A549 (cell line): ENCODE data around the gene FOXO3. TPM values are rescaled to one million over a fixed set of nuclear protein-coding genes. Genes with fewer than 3 reads are reported as not detected.
"Not testable (repeated sequence)": the region's sequence is repeated elsewhere in the genome, so short reads cannot be mapped to it uniquely, and the experiment has no call there.

Source experiments
- ATAC-seq, 2 experiments: fragments of 200-7000 bp in 1 of 2; fragments of >200 bp in 1 of 2; cut with Nextera tagmentation in 1 of 2; cut with Tn5 transposase in 1 of 2; 3 replicates each; pipeline versions ENCODE4 v1.8.0 to v1.9.1; 2018 to 2020; ENCODE audit warnings: mild to moderate bottlenecking in 1 of 2, moderate library complexity in 1 of 2
- CTCF ChIA-PET: fragments of 300-600 bp; sonication (Branson Sonifier 250); formaldehyde crosslinking; extraction: SDS; loops from one replicate; lab custom pipeline; 2021; ENCODE audit warnings: antibody characterized with exemption, inconsistent platforms; lab: Yijun Ruan, JAX
- POLR2A ChIA-PET: fragments of 350-600 bp; formaldehyde crosslinking; extraction: SDS; loops from one replicate; lab custom pipeline; 2021; ENCODE audit warnings: antibody characterized with exemption, inconsistent platforms; lab: Yijun Ruan, JAX
- DNase-seq, 2 experiments: peaks; one replicate each; pipeline versions ENCODE4 v3.0.0 to v3.0.0-alpha.2; 2011 to 2016; ENCODE audit warnings: low read depth in 1 of 2, low spot score in 1 of 2
- FAIRE-seq: peaks from 2 replicates; lab custom pipeline; 2011; peaks lifted over from hg19 to GRCh38; lab: Jason Lieb, UNC
- H3K27ac ChIP-seq, 2 experiments: fragments of >200 bp; sonication (Bioruptor Twin); formaldehyde crosslinking; 3 replicates each; pipeline ENCODE4 v1.5.1; 2016 to 2017
- H3K4me1 ChIP-seq: fragments of >200 bp; sonication (Bioruptor Twin); formaldehyde crosslinking; 3 replicates; pipeline ENCODE4 v1.6.1; 2016
- H3K4me2 ChIP-seq: fragments of >200 bp; sonication (Bioruptor Twin); formaldehyde crosslinking; 3 replicates; pipeline ENCODE4 v1.6.1; 2016
- H3K4me3 ChIP-seq: fragments of >200 bp; sonication (Bioruptor Twin); formaldehyde crosslinking; 3 replicates; pipeline ENCODE4 v1.5.1; 2016
- H3K9me3 ChIP-seq: fragments of >200 bp; sonication (Bioruptor Twin); formaldehyde crosslinking; 3 replicates; pipeline ENCODE4 v1.6.1; 2016
- BHLHE40 ChIP-seq: IDR thresholded peaks from 2 replicates; pipeline ENCODE4 v1.6.1; 2012; ENCODE audit warnings: low read depth, low read length, inconsistent platforms
- CBX2 ChIP-seq: fragments of 200-600 bp; sonication (generic); IDR thresholded peaks from 2 replicates; pipeline ENCODE4 v1.6.1; 2016; ENCODE audit warnings: low read depth, mild to moderate bottlenecking, borderline replicate concordance
- CEBPB ChIP-seq, 2 experiments: fragments of >200 bp in 1 of 2; sonication (Bioruptor Twin) in 1 of 2; formaldehyde crosslinking in 1 of 2; IDR thresholded peaks; 2 replicates each; pipeline ENCODE4 v1.6.1; 2012 to 2016
- CHD2 ChIP-seq: fragments of 150-350 bp; IDR thresholded peaks from 2 replicates; pipeline ENCODE4 v1.6.1; 2014; ENCODE audit warnings: low read length; ENCODE audit not compliant: partially characterized antibody
- EHF ChIP-seq: fragments of 250-450 bp; sonication (Bioruptor Pico); IDR thresholded peaks from 2 replicates; pipeline ENCODE4 v1.5.0; 2020; ENCODE audit warnings: mild to moderate bottlenecking
- ESRRA ChIP-seq: fragments of 150-350 bp; IDR thresholded peaks from 2 replicates; pipeline ENCODE4 v1.6.1; 2014; ENCODE audit warnings: mild to moderate bottlenecking, low read length, borderline replicate concordance
- FOSB ChIP-seq: fragments of 250-450 bp; sonication (Bioruptor Pico); IDR thresholded peaks from 2 replicates; pipeline ENCODE4 v1.5.0; 2020; ENCODE audit warnings: mild to moderate bottlenecking, moderate library complexity
- HES2 ChIP-seq: fragments of >200 bp; sonication (Bioruptor Twin); formaldehyde crosslinking; IDR thresholded peaks from 2 replicates; pipeline ENCODE4 v1.6.1; 2016
- HOXA7 ChIP-seq: fragments of 250-450 bp; sonication (Bioruptor Pico); IDR thresholded peaks from 2 replicates; pipeline ENCODE4 v1.5.0; 2020; ENCODE audit warnings: mild to moderate bottlenecking, moderate library complexity
- JUN ChIP-seq, 2 experiments: fragments of >200 bp; sonication (Bioruptor Twin); formaldehyde crosslinking; IDR thresholded peaks; 2 replicates in 1 of 2; 3 replicates in 1 of 2; pipeline ENCODE4 v1.6.1; 2016 to 2017
- JUNB ChIP-seq: fragments of >200 bp; sonication (Bioruptor Twin); formaldehyde crosslinking; IDR thresholded peaks from 2 replicates; pipeline ENCODE4 v1.6.1; 2016
- KDM5A ChIP-seq: fragments of 200-600 bp; sonication (generic); IDR thresholded peaks from 2 replicates; pipeline ENCODE4 v1.6.1; 2016; ENCODE audit warnings: antibody characterized with exemption, mild to moderate bottlenecking
- MAX ChIP-seq: IDR thresholded peaks from 2 replicates; pipeline ENCODE4 v1.6.1; 2012
- NR3C1 ChIP-seq: fragments of >200 bp; sonication (Bioruptor Twin); formaldehyde crosslinking; IDR thresholded peaks from 3 replicates; pipeline ENCODE4 v1.6.1; 2017
- RNF2 ChIP-seq: fragments of 200-600 bp; sonication (generic); IDR thresholded peaks from 2 replicates; pipeline ENCODE4 v1.6.1; 2016; ENCODE audit warnings: low read depth, mild to moderate bottlenecking, antibody characterized with exemption, moderate library complexity, borderline replicate concordance
- SREBF2 ChIP-seq: fragments of 450-650 bp; IDR thresholded peaks from 2 replicates; pipeline ENCODE4 v1.6.1; 2014; ENCODE audit warnings: mild to moderate bottlenecking, moderate library complexity
- TP53 ChIP-seq: fragments of 250-450 bp; sonication (Bioruptor Pico); IDR thresholded peaks from 2 replicates; pipeline ENCODE4 v1.5.0; 2021; ENCODE audit warnings: mild to moderate bottlenecking, moderate library complexity
- USF2 ChIP-seq: fragments of 450-650 bp; IDR thresholded peaks from 2 replicates; pipeline ENCODE4 v1.6.1; 2014; ENCODE audit warnings: antibody characterized with exemption
- ZNF302 ChIP-seq: fragments of 250-450 bp; sonication (Bioruptor Pico); IDR thresholded peaks from 2 replicates; pipeline ENCODE4 v1.9.0; 2021; ENCODE audit warnings: inconsistent platforms, mild to moderate bottlenecking, moderate library complexity
- ZSCAN20 ChIP-seq: fragments of 250-450 bp; sonication (Bioruptor Pico); IDR thresholded peaks from 2 replicates; pipeline ENCODE4 v1.8.0; 2022; ENCODE audit warnings: mild to moderate bottlenecking, moderate library complexity
- WGBS: methylation state at CpG from one replicate; pipeline ENCODE4 v1.1.6; 2017; ENCODE audit errors: missing lambda C conversion rate; 5-methylcytosine and 5-hydroxymethylcytosine counted together
- polyA plus RNA-seq, 4 experiments: library from polyadenylated mRNA; depleted of rRNA in 3 of 4; stranded (reverse); fragments of >200 nt; fragmentation: RNase III in 1 of 4; extraction: RNeasy Plus Mini Kit Qiagen cat#74134 plus additional on column Dnase treatment in 1 of 4; gene quantifications; 2 replicates in 3 of 4; 3 replicates in 1 of 4; pipeline ENCODE4 v1.2.3, GENCODE V29; 2011 to 2017
- TF ChIP-seq, protein P1 (sequence below): fragments of 150-350 bp; IDR thresholded peaks from 2 replicates; pipeline ENCODE4 v1.6.1; 2014; ENCODE audit warnings: low read depth, mild to moderate bottlenecking, low read length

FOXO3 gene
- polyA plus RNA-seq, 2 of the 4 experiments (the other 2 are of a cell fraction): 4.6 to 7.5 TPM

GRCh38 chr6:108559884-108560462, 744 bp upstream of the FOXO3 start:
- TF ChIP-seq MAX (0 out of 2 replicates have a peak, but pooled peaks have one; percentile 0), NR3C1 (no peak)
- CTCF ChIA-PET: interaction anchor here (1.2 kb wide), 2 partner anchors 63 to 276 kb away, joined by 3 read pairs; no protein-coding TSS in a partner anchor
- FAIRE-seq (no peak), ATAC-seq (peak; percentile 5 to 16; a peak in 5 of 6 replicates), DNase-seq (peak in 1 of 2 experiments; percentile 67)
- H3K4me3 ChIP-seq: peak overlapping the region; percentile 95
- H3K9me3 ChIP-seq: no peaks in the 10 kb centered on the region
- peak overlapping the region; percentile 88 to 95 for H3K27ac ChIP-seq
- 2% methylated on average over 24 of the region's 64 CpGs for WGBS
- POLR2A ChIA-PET: interaction anchor here (0.7 to 2.0 kb wide), 9 partner anchors 29 to 602 kb away, joined by 3 to 10 read pairs (median 3); partner anchors contain the start of genes ARMC2, SEC63 and SESN1
- H3K4me1 ChIP-seq: peaks cover 26% of the 10 kb centered on the region; the same call in 2 of the 3 replicates
- H3K4me2 ChIP-seq: peak overlapping the region; percentile 84

GRCh38 chr6:108561309-108561647, 561 bp downstream of the FOXO3 start:
- POLR2A ChIA-PET: interaction anchor here (1.7 kb wide), 2 partner anchors 28 to 222 kb away, joined by 3 to 8 read pairs; no protein-coding TSS in a partner anchor
- no CpG with 5 or more reads among the region's 40 CpGs for WGBS
- CTCF ChIA-PET: interaction anchor here (1.2 kb wide), 1 partner anchor 62 kb away, joined by 3 read pairs; no protein-coding TSS in a partner anchor
- H3K4me1 ChIP-seq: peaks cover 38% of the 10 kb centered on the region; the same call in 2 of the 3 replicates
- FAIRE-seq, DNase-seq, ATAC-seq, H3K9me3 ChIP-seq: not testable (repeated sequence)
- H3K4me3 ChIP-seq: peak overlapping the region; percentile 95
- peak overlapping the region; percentile 84 for H3K4me2 ChIP-seq
- H3K27ac ChIP-seq: peak overlapping the region; percentile 88 to 95

GRCh38 chr6:108561742-108562502, 1.2 kb downstream of the FOXO3 start:
- FAIRE-seq (no peak), ATAC-seq (no peak), DNase-seq (no peak)
- ChIA-PET CTCF (interaction anchor here (1.3 kb wide), 1 partner anchor 331 kb away, joined by 3 read pairs; no protein-coding TSS in a partner anchor), POLR2A (interaction anchor here (1.7 kb wide), 1 partner anchor 221 kb away, joined by 3 read pairs; no protein-coding TSS in a partner anchor)
- Histone ChIP-seq H3K9me3 (no peaks in the 10 kb centered on the region), H3K4me2 (peak overlapping the region; percentile 84), H3K27ac (peak overlapping the region; percentile 88 to 95; a peak in 5 of 6 replicates), H3K4me1 (peaks cover 38% of the 10 kb centered on the region; the same call in 2 of the 3 replicates), H3K4me3 (peak overlapping the region; percentile 95)
- no peak for TF ChIP-seq JUNB
- 95% methylated on average over 21 of the region's 46 CpGs for WGBS

GRCh38 chr6:108562503-108562993, 1.8 kb downstream of the FOXO3 start:
- POLR2A ChIA-PET: no interaction called here
- H3K4me1 ChIP-seq: peaks cover 35% of the 10 kb centered on the region; the same call in 2 of the 3 replicates
- 87% methylated on average over 17 of the region's 17 CpGs for WGBS
- ATAC-seq: no peak
- CTCF ChIA-PET: interaction anchor here (1.3 kb wide), 1 partner anchor 330 kb away, joined by 3 read pairs; no protein-coding TSS in a partner anchor
- DNase-seq: peak; percentile 35 to 52
- peak overlapping the region in 1 of 2 experiments; percentile 95; a peak in 1 of 6 replicates for H3K27ac ChIP-seq
- peak overlapping the region; percentile 84 for H3K4me2 ChIP-seq
- TF ChIP-seq BHLHE40: no peak
- TF ChIP-seq FOSB: no peak
- no peak for TF ChIP-seq KDM5A
- no peak for TF ChIP-seq HES2
- TF ChIP-seq EHF (CRISPR knock-in tag): no peak
- no peak for TF ChIP-seq ESRRA
- no peak for FAIRE-seq
- H3K4me3 ChIP-seq: peak overlapping the region; percentile 95; the same call in 1 of the 3 replicates
- H3K9me3 ChIP-seq: no peaks in the 10 kb centered on the region

- ChIA-PET POLR2A (no interaction called here), CTCF (interaction anchor here (1.3 kb wide), 1 partner anchor 330 kb away, joined by 3 read pairs; no protein-coding TSS in a partner anchor)
- Histone ChIP-seq H3K4me3 (no peak overlapping the region), H3K4me2 (peak overlapping the region; percentile 84; the same call in 2 of the 3 replicates), H3K4me1 (peaks cover 35% of the 10 kb centered on the region; the same call in 2 of the 3 replicates), H3K27ac (no peak overlapping the region), H3K9me3 (no peaks in the 10 kb centered on the region)
- no peak for DNase-seq
- no peak for FAIRE-seq
- 94% methylated on average over 8 of the region's 8 CpGs for WGBS
- ATAC-seq: no peak
- TF ChIP-seq SREBF2 (no peak), CBX2 (no peak), USF2 (no peak), HES2 (no peak), ZSCAN20 (CRISPR knock-in tag) (no peak), JUN (IDR thresholded peaks at IDR 0.05) (no peak), HOXA7 (no peak), ZNF302 (no peak), RNF2 (no peak), CEBPB (IDR thresholded peaks at IDR 0.05) (no peak), TP53 (CRISPR knock-in tag) (no peak), CHD2 (no peak)
- TF ChIP-seq, protein P1, sequence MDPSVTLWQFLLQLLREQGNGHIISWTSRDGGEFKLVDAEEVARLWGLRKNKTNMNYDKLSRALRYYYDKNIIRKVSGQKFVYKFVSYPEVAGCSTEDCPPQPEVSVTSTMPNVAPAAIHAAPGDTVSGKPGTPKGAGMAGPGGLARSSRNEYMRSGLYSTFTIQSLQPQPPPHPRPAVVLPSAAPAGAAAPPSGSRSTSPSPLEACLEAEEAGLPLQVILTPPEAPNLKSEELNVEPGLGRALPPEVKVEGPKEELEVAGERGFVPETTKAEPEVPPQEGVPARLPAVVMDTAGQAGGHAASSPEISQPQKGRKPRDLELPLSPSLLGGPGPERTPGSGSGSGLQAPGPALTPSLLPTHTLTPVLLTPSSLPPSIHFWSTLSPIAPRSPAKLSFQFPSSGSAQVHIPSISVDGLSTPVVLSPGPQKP: no peak
Observed at GRCh38 chr6:108563292-108563691, 2.6 kb downstream of the FOXO3 start.
